ENCODE results near the gene TRIM67.

DNA sequence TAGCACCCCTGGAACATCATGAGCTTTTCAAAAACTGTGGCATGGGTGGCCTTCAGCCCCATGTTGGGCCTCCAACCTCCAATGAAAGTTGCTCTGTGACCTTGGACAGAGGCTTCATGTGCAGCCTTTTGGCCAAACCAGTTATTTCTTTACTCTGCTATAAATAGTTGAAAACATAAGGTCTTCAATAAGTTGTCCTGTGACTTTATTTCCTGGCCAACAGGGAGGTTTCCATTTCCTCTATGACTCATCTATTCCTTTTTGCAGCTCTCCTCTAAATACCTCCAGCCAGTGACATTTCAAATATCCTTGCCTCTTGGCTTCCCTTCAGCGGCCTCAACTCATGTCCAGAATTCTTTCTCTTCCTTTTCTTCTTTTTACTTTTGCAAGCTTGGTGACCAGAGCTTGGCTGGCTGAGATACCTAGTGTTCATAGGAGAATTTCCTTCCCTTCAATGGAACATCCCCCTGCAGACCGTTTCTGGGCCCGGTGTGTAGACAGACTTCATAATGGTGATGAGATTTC lies 22.7 kb upstream of the TRIM67 start:
- TF ChIP-seq POLR2AphosphoS5 (IDR thresholded peaks at IDR 0.05; ENCODE audit: low read depth, low read length) (no peak), TAF1 (IDR thresholded peaks at IDR 0.05; ENCODE audit: low read depth, low read length) (no peak)
